CD14-positive monocyte (primary cell): ENCODE data around the gene PKP4. TPM values are rescaled to one million over a fixed set of nuclear protein-coding genes. Genes with fewer than 3 reads are reported as not detected.

ENCODE experiments used
- DNase-seq, 3 donors: peaks; one replicate each; pipeline ENCODE4 v3.0.0-alpha.2; 2011 to 2022
- H2AFZ ChIP-seq: 2 replicates; pipeline ENCODE4 v1.6.0; 2012; ENCODE audit warnings: mild to moderate bottlenecking, low read depth, low read length, inconsistent platforms; ENCODE audit not compliant: insufficient read depth, poor library complexity, severe bottlenecking
- H3K27ac ChIP-seq, 2 donors: 1 replicate in 1 of 2; 2 replicates in 1 of 2; pipeline ENCODE4 v1.5.1; 2012 to 2013; ENCODE audit warnings: low read length in 2 of 2, control low read depth in 1 of 2, inconsistent platforms in 1 of 2, low read depth in 1 of 2, mild to moderate bottlenecking in 1 of 2
- H3K27me3 ChIP-seq, 2 donors: one replicate each; pipeline versions ENCODE4 v1.6.0 to v1.6.1; 2011 to 2013; ENCODE audit warnings: low read length in 2 of 2; ENCODE audit not compliant: control insufficient read depth in 2 of 2, insufficient read depth in 2 of 2
- H3K36me3 ChIP-seq, 2 donors: replicated peaks in 1 of 2; 1 replicate in 1 of 2; 2 replicates in 1 of 2; pipeline versions ENCODE4 v1.5.1 to v1.6.1; 2012 to 2013; ENCODE audit warnings: low read length in 2 of 2, control low read depth in 1 of 2, inconsistent platforms in 1 of 2, mild to moderate bottlenecking in 1 of 2; ENCODE audit not compliant: insufficient read depth in 2 of 2, control insufficient read depth in 1 of 2
- H3K4me1 ChIP-seq, 2 donors: 1 replicate in 1 of 2; 2 replicates in 1 of 2; pipeline versions ENCODE4 v1.5.1 to v1.6.1; 2012 to 2013; ENCODE audit warnings: low read length in 2 of 2, control low read depth in 1 of 2, inconsistent platforms in 1 of 2, mild to moderate bottlenecking in 1 of 2, moderate library complexity in 1 of 2; ENCODE audit not compliant: insufficient read depth in 2 of 2, control insufficient read depth in 1 of 2
- H3K4me2 ChIP-seq: replicated peaks from 2 replicates; pipeline ENCODE3; 2012; ENCODE audit warnings: low read length, moderate library complexity, mild to moderate bottlenecking; ENCODE audit not compliant: poor library complexity, severe bottlenecking; ENCODE audit errors: extremely low read depth
- H3K4me3 ChIP-seq, 3 experiments: fragments of 200-600 bp in 1 of 3; sonication (generic) in 1 of 3; replicated peaks in 1 of 3; 1 replicate in 2 of 3; 2 replicates in 1 of 3; pipeline ENCODE4 v1.5.1; 2011 to 2013; ENCODE audit warnings: low read length in 3 of 3, mild to moderate bottlenecking in 3 of 3, control low read depth in 2 of 3, low read depth in 2 of 3, inconsistent platforms in 1 of 3, moderate library complexity in 1 of 3
- H3K79me2 ChIP-seq: 2 replicates; pipeline ENCODE4 v1.6.0; 2012; ENCODE audit warnings: mild to moderate bottlenecking, control low read depth, inconsistent platforms, low read length, moderate library complexity; ENCODE audit not compliant: insufficient read depth
- H3K9ac ChIP-seq: 2 replicates; pipeline ENCODE4 v1.6.0; 2017; ENCODE audit warnings: low read length, mild to moderate bottlenecking; ENCODE audit not compliant: insufficient read depth, poor library complexity, severe bottlenecking
- H3K9me3 ChIP-seq, 2 donors: replicated peaks in 1 of 2; 1 replicate in 1 of 2; 2 replicates in 1 of 2; pipeline versions ENCODE4 v1.5.1 to v1.6.1; 2012 to 2013; ENCODE audit warnings: low read length in 2 of 2, control low read depth in 1 of 2; ENCODE audit not compliant: control insufficient read depth in 1 of 2, insufficient read depth in 1 of 2
- H4K20me1 ChIP-seq: 2 replicates; pipeline ENCODE4 v1.6.0; 2012; ENCODE audit warnings: mild to moderate bottlenecking, low read length, control low read depth, moderate library complexity; ENCODE audit not compliant: insufficient read depth
- H3K27ac Mint-ChIP-seq, 7 donors: one replicate each; pipeline ENCODE4 v1.8.0; 2020; ENCODE audit warnings: mild to moderate bottlenecking in 7 of 7, mixed read lengths in 7 of 7, moderate library complexity in 6 of 7, inconsistent platforms in 2 of 7
- H3K27me3 Mint-ChIP-seq, 3 donors: one replicate each; pipeline ENCODE4 v1.8.0; 2021 to 2022; ENCODE audit warnings: low read depth in 3 of 3, mild to moderate bottlenecking in 3 of 3, mixed read lengths in 3 of 3, moderate library complexity in 3 of 3, inconsistent platforms in 1 of 3
- H3K36me3 Mint-ChIP-seq, 2 donors: one replicate each; pipeline ENCODE4 v1.8.0; 2020; ENCODE audit warnings: mixed read lengths in 2 of 2, inconsistent platforms in 1 of 2, mild to moderate bottlenecking in 1 of 2
- H3K4me1 Mint-ChIP-seq: one replicate; pipeline ENCODE4 v1.8.0; 2020; ENCODE audit warnings: mild to moderate bottlenecking, mixed read lengths
- H3K4me3 Mint-ChIP-seq, 2 donors: one replicate each; pipeline ENCODE4 v1.8.0; 2020; ENCODE audit warnings: mild to moderate bottlenecking in 2 of 2, mixed read lengths in 2 of 2, moderate library complexity in 1 of 2
- H3K9me3 Mint-ChIP-seq, 7 donors: one replicate each; pipeline ENCODE4 v1.8.0; 2020 to 2022; ENCODE audit warnings: mixed read lengths in 7 of 7, mild to moderate bottlenecking in 6 of 7, moderate library complexity in 6 of 7, inconsistent platforms in 2 of 7
- WGBS: methylation state at CpG from one replicate; pipeline ENCODE4 v1.1.5; 2013; ENCODE audit warnings: missing lambda C conversion rate; ENCODE audit not compliant: insufficient coverage; 5-methylcytosine and 5-hydroxymethylcytosine counted together
- intact Hi-C, 2 donors: fragments of 100-400 bp; cut with micrococcal nuclease; formaldehyde crosslinking; loops; one replicate each; pipeline versions ENCODE4 v1.15.0 to v1.15.1; 2023
- polyA plus RNA-seq, 3 donors: library from polyadenylated mRNA; depleted of rRNA in 1 of 3; unstranded in 2 of 3; stranded (reverse) in 1 of 3; fragments of 300-500 nt in 2 of 3; fragments of >200 nt in 1 of 3; fragmentation: Illumina TruSeq in 2 of 3; gene quantifications; 1 replicate in 2 of 3; 2 replicates in 1 of 3; pipeline ENCODE4 v1.2.3, GENCODE V29; 2012 to 2021
- TF ChIP-seq, protein P1 (sequence below): fragments of 200-600 bp; IDR thresholded peaks from one replicate; pipeline ENCODE4 v1.8.0; 2022; ENCODE audit warnings: antibody characterized with exemption, mild to moderate bottlenecking

PKP4 gene
- polyA plus RNA-seq, 3 donors: 0.33 to 9.4 (median 0.73) TPM

DNA sequence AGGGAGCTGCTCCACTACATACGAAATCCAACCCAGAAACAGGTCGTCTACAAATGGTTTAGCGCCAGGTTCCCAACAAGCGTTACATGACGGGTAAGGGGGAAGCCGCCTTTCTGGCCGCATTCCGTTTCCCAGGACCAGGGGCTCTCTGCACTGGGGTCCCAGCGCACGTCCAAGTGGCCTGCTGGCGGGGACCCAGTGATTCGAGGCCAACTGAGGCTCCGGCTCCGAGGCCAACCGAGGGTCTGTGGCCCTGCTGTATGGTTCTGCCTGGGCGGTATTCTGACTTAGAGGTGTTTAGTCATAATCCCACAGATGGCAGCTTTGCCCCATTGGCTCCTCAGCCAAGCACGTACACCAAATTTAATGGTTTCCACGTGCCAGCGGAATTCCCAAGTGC lies 127.2 kb downstream of the PKP4 start:
- TF ChIP-seq, protein P1, sequence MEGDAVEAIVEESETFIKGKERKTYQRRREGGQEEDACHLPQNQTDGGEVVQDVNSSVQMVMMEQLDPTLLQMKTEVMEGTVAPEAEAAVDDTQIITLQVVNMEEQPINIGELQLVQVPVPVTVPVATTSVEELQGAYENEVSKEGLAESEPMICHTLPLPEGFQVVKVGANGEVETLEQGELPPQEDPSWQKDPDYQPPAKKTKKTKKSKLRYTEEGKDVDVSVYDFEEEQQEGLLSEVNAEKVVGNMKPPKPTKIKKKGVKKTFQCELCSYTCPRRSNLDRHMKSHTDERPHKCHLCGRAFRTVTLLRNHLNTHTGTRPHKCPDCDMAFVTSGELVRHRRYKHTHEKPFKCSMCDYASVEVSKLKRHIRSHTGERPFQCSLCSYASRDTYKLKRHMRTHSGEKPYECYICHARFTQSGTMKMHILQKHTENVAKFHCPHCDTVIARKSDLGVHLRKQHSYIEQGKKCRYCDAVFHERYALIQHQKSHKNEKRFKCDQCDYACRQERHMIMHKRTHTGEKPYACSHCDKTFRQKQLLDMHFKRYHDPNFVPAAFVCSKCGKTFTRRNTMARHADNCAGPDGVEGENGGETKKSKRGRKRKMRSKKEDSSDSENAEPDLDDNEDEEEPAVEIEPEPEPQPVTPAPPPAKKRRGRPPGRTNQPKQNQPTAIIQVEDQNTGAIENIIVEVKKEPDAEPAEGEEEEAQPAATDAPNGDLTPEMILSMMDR: no peak
- no peaks in the 10 kb centered on the region for H3K9me3 ChIP-seq
- no peaks in the 10 kb centered on the region for H3K79me2 ChIP-seq
- no peak overlapping the region for H2AFZ ChIP-seq
- no peaks in the 10 kb centered on the region for H3K27me3 ChIP-seq
- H3K4me1 ChIP-seq: no peaks in the 10 kb centered on the region
- no peak overlapping the region for H3K4me3 ChIP-seq
- Mint-ChIP-seq H3K4me3 (no peak overlapping the region), H3K27me3 (no peaks in the 10 kb centered on the region), H3K9me3 (peaks cover 0 to 2% (median 0%) of the 10 kb centered on the region in 7 donors), H3K36me3 (peaks cover 12 to 19% of the 10 kb centered on the region in 2 donors), H3K4me1 (no peaks in the 10 kb centered on the region), H3K27ac (no peak overlapping the region)
- no peak overlapping the region for H3K9ac ChIP-seq
- DNase-seq: no peak
- no peaks in the 10 kb centered on the region for H4K20me1 ChIP-seq
- peaks cover 0 to 21% of the 10 kb centered on the region in 2 donors for H3K36me3 ChIP-seq
- intact Hi-C loops: no loop called here
- no peak overlapping the region for H3K27ac ChIP-seq
- no peak overlapping the region for H3K4me2 ChIP-seq
- WGBS: 97% methylated on average over 19 of the region's 19 CpGs

DNA sequence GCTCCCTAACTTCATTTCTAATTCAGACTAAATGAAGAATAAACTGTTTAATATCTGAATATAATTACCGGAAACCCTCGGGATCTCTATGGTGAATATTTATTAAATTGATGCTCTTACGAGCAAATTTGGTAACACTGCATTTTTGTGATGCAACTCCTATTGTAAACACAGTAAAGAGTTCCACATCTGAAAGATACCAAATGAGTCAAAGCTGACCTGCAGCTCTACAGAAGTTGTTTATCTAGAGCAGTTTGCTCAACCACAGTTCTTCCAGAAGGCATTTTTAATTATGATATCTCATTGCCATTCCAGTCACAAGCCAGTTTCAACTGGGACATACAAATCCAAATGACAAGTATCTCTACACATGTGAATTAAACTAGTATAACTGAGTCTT lies 129.7 kb downstream of the PKP4 start:
- Histone ChIP-seq H3K4me2 (no peak overlapping the region), H4K20me1 (no peaks in the 10 kb centered on the region), H3K9ac (no peak overlapping the region), H3K27ac (no peak overlapping the region), H3K27me3 (no peaks in the 10 kb centered on the region), H3K79me2 (no peaks in the 10 kb centered on the region), H3K9me3 (no peaks in the 10 kb centered on the region), H2AFZ (no peak overlapping the region), H3K4me1 (no peaks in the 10 kb centered on the region), H3K4me3 (no peak overlapping the region), H3K36me3 (peaks cover 0 to 4% of the 10 kb centered on the region in 2 donors)
- peak overlapping the region in 1 of 7 donors; percentile 9 for H3K27ac Mint-ChIP-seq
- H3K36me3 Mint-ChIP-seq: peaks cover 9 to 12% of the 10 kb centered on the region in 2 donors
- TF ChIP-seq, protein P1: no peak
- WGBS: no CpG with 5 or more reads among the region's 3 CpGs
- no peak for DNase-seq
- intact Hi-C loops: no loop called here
- H3K4me3 Mint-ChIP-seq: no peak overlapping the region
- no peaks in the 10 kb centered on the region for H3K27me3 Mint-ChIP-seq
- H3K9me3 Mint-ChIP-seq: no peaks in the 10 kb centered on the region
- H3K4me1 Mint-ChIP-seq: no peaks in the 10 kb centered on the region
